DND-41 (cell line): ENCODE measurements around the gene PKP2.

Experiments
- ATAC-seq: fragments of 200-7000 bp; cut with Tn5 transposase; 3 replicates; pipeline ENCODE4 v1.9.1; 2021; ENCODE audit warnings: low read depth; ENCODE audit not compliant: insufficient read depth
- DNase-seq: peaks from one replicate; pipeline ENCODE4 v3.0.0-alpha.2; 2020
- H2AFZ ChIP-seq: 2 replicates; pipeline ENCODE4 v1.6.0; 2012; ENCODE audit warnings: low read depth, low read length
- H3K27ac ChIP-seq: 2 replicates; pipeline ENCODE4 v1.5.1; 2012; ENCODE audit warnings: low read length, inconsistent platforms
- H3K27me3 ChIP-seq: fragments of 200-600 bp; sonication (generic); 2 replicates; pipeline ENCODE4 v1.6.0; 2012; ENCODE audit warnings: low read length, mild to moderate bottlenecking, inconsistent platforms; ENCODE audit not compliant: insufficient read depth, poor library complexity
- H3K36me3 ChIP-seq: 2 replicates; pipeline ENCODE4 v1.5.1; 2012; ENCODE audit warnings: low read length, inconsistent platforms; ENCODE audit not compliant: insufficient read depth
- H3K4me1 ChIP-seq: 2 replicates; pipeline ENCODE4 v1.5.1; 2012; ENCODE audit warnings: mild to moderate bottlenecking, low read length; ENCODE audit not compliant: insufficient read depth
- H3K4me2 ChIP-seq: 2 replicates; pipeline ENCODE4 v1.6.0; 2012; ENCODE audit warnings: mild to moderate bottlenecking, moderate library complexity, low read length, inconsistent platforms; ENCODE audit not compliant: insufficient read depth
- H3K4me3 ChIP-seq, 2 experiments: fragments of 200-600 bp in 1 of 2; shearing (Covaris generic) in 1 of 2; 2 replicates each; pipeline ENCODE4 v1.5.1; 2012 to 2016; ENCODE audit warnings: inconsistent platforms in 2 of 2, low read length in 2 of 2, mild to moderate bottlenecking in 2 of 2, low read depth in 1 of 2, moderate library complexity in 1 of 2
- H3K79me2 ChIP-seq: 2 replicates; pipeline ENCODE4 v1.6.0; 2012; ENCODE audit warnings: low read length, inconsistent platforms; ENCODE audit not compliant: insufficient read depth
- H3K9ac ChIP-seq: 2 replicates; pipeline ENCODE4 v1.6.0; 2012; ENCODE audit warnings: low read depth, mild to moderate bottlenecking, inconsistent platforms, low read length, moderate library complexity
- H3K9me3 ChIP-seq: 2 replicates; pipeline ENCODE4 v1.5.1; 2012; ENCODE audit warnings: low read length, moderate library complexity, mild to moderate bottlenecking, inconsistent platforms; ENCODE audit not compliant: insufficient read depth, severe bottlenecking
- H4K20me1 ChIP-seq: 2 replicates; pipeline ENCODE4 v1.6.0; 2012; ENCODE audit warnings: low read length; ENCODE audit not compliant: insufficient read depth
- EZH2 ChIP-seq: IDR thresholded peaks from 3 replicates; pipeline ENCODE4 v1.6.1; 2012; ENCODE audit warnings: borderline replicate concordance, low read depth, mild to moderate bottlenecking, moderate library complexity, low read length, inconsistent platforms; ENCODE audit not compliant: severe bottlenecking
- TF ChIP-seq, protein P1 (sequence below): IDR thresholded peaks from 2 replicates; pipeline ENCODE4 v1.5.1; 2012; ENCODE audit warnings: borderline replicate concordance, low read length, moderate library complexity, mild to moderate bottlenecking; ENCODE audit not compliant: poor library complexity, severe bottlenecking; ENCODE audit errors: extremely low read depth

PKP2 gene

DNA sequence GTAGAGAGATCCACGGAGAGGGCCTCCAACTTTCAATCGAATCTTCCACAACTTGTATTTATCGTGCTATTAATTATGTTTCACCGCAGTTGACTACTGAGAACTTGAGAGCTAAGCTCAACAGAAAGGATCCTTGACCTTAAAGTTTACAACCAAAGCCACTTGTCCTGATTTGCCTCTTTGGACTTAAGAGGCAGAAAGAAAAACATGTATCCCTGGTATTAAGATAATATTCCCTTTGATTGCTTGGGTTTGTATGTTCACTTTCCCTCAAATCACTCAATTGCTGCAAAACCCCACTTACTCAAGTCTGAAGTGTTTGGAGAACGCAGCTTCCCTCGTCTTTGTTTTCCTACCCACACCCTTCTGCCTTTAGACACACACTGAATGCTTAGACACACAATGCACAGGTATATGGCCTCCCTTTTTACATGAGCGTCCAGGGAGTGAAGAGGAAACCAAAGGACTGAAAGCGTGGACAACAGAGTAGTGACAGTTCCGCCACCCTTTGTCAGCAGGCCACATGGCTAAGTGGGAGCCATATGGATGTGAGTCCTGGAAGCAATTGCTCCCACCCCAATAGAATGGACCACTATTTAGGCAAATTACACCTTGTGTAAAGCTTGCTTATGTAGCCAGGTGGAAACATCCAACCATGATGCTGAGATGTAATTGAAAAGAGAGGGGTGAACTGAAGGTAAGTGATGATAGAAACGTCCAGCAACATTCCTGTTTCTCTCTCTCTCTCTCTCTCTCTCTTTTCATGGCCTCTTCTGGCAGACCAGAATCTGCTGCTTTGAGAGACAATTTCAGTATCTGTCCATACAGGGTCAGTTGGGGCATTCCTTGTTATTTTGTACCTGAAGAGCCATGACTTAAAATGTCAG lies 1.4 kb upstream of the PKP2 start:
- Histone ChIP-seq H3K4me1 (no peaks in the 10 kb centered on the region), H3K4me3 (no peak overlapping the region), H3K79me2 (no peaks in the 10 kb centered on the region), H3K4me2 (no peak overlapping the region), H3K9me3 (no peaks in the 10 kb centered on the region), H3K27ac (no peak overlapping the region), H4K20me1 (no peaks in the 10 kb centered on the region), H3K36me3 (no peaks in the 10 kb centered on the region), H2AFZ (no peak overlapping the region), H3K27me3 (no peaks in the 10 kb centered on the region), H3K9ac (no peak overlapping the region)
- DNase-seq (no peak), ATAC-seq (no peak)
- TF ChIP-seq EZH2, result no peak
- TF ChIP-seq, protein P1, sequence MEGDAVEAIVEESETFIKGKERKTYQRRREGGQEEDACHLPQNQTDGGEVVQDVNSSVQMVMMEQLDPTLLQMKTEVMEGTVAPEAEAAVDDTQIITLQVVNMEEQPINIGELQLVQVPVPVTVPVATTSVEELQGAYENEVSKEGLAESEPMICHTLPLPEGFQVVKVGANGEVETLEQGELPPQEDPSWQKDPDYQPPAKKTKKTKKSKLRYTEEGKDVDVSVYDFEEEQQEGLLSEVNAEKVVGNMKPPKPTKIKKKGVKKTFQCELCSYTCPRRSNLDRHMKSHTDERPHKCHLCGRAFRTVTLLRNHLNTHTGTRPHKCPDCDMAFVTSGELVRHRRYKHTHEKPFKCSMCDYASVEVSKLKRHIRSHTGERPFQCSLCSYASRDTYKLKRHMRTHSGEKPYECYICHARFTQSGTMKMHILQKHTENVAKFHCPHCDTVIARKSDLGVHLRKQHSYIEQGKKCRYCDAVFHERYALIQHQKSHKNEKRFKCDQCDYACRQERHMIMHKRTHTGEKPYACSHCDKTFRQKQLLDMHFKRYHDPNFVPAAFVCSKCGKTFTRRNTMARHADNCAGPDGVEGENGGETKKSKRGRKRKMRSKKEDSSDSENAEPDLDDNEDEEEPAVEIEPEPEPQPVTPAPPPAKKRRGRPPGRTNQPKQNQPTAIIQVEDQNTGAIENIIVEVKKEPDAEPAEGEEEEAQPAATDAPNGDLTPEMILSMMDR, result no peak

DNA sequence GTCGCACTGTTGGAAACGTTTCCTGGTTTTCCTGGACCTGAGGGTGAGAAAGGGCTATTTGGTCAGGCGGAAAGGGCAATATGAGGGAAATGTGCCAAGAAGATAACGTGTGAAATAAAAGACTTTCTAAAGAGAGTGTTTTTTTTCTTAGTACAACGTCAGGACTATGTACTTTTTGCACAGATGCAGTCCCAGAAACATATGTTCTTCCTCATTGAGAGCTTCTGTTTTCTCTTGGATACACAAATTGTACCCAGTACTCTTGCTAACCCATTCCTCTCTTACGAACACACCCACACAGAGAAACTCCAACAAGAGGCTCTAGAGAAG lies 669 bp upstream of the PKP2 start:
- TF ChIP-seq, protein P1, result no peak
- no peak for TF ChIP-seq EZH2
- Histone ChIP-seq H3K27me3 (no peaks in the 10 kb centered on the region), H3K9me3 (no peaks in the 10 kb centered on the region), H3K36me3 (no peaks in the 10 kb centered on the region), H3K9ac (no peak overlapping the region), H3K4me1 (no peaks in the 10 kb centered on the region), H4K20me1 (no peaks in the 10 kb centered on the region), H3K4me3 (no peak overlapping the region), H2AFZ (no peak overlapping the region), H3K4me2 (no peak overlapping the region), H3K79me2 (no peaks in the 10 kb centered on the region), H3K27ac (no peak overlapping the region)
- DNase-seq (no peak), ATAC-seq (no peak)

DNA sequence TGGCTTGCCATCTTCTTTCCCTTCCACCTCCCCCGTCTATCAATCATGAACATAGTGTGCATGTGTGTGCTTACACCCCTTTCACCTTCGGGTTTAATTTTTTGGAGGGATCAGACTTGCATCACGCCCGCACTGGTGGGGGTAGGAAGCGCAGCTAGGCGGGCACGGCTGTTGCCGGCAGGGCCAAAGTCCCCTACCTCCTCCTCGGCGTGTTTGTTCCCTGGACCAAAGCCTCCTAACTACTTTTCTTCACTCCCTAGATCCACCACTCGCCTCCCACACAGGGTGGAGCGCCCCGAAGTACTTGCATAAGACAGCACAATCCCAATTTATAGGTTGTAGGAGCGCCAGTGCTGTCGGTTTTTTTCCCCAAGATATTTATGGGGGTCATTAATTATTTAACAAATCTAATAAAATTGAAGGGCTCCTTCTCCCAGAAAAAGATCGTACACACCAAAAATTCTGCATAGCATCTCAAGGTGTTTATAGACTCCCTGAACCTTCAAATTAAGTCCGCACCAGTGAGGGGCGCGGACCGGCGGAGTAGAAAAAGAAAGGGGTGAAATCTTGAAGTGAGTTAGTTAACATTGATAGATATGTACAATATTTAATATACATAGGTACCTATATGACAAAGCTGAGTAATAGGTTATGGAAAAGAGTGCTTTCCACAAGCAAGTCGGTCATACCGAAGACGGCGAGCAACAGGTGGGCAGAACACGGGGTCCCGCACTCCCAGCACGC lies 717 bp downstream of the PKP2 start:
- TF ChIP-seq EZH2, result no peak
- TF ChIP-seq, protein P1, result no peak
- DNase-seq (no peak), ATAC-seq (no peak)
- Histone ChIP-seq H3K27ac (no peak overlapping the region), H2AFZ (no peak overlapping the region), H4K20me1 (no peaks in the 10 kb centered on the region), H3K27me3 (no peaks in the 10 kb centered on the region), H3K4me2 (no peak overlapping the region), H3K79me2 (no peaks in the 10 kb centered on the region), H3K9me3 (no peaks in the 10 kb centered on the region), H3K4me3 (no peak overlapping the region), H3K36me3 (no peaks in the 10 kb centered on the region), H3K4me1 (no peaks in the 10 kb centered on the region), H3K9ac (no peak overlapping the region)
